IPS-18a (cell line): ENCODE data around the gene FAM111B.
"Not testable (repeated sequence)": the region's sequence is repeated elsewhere in the genome, so short reads cannot be mapped to it uniquely, and the experiment has no call there.

Experiments used
- H3K27ac ChIP-seq: one replicate; pipeline ENCODE4 v1.5.1; 2013; ENCODE audit warnings: low read length
- H3K27me3 ChIP-seq: one replicate; pipeline ENCODE4 v1.6.1; 2013; ENCODE audit warnings: mild to moderate bottlenecking, low read length; ENCODE audit not compliant: control insufficient read depth, insufficient read depth
- H3K36me3 ChIP-seq: one replicate; pipeline ENCODE4 v1.6.1; 2013; ENCODE audit warnings: low read depth, low read length; ENCODE audit not compliant: control insufficient read depth
- H3K4me1 ChIP-seq: one replicate; pipeline ENCODE4 v1.6.1; 2013; ENCODE audit warnings: low read depth, low read length; ENCODE audit not compliant: control insufficient read depth
- H3K4me3 ChIP-seq: one replicate; pipeline ENCODE4 v1.5.1; 2013; ENCODE audit warnings: low read length
- H3K9ac ChIP-seq: one replicate; pipeline ENCODE4 v1.6.1; 2013; ENCODE audit warnings: mild to moderate bottlenecking, low read length, moderate library complexity
- H3K9me3 ChIP-seq: one replicate; pipeline ENCODE4 v1.6.1; 2013; ENCODE audit warnings: low read depth, low read length; ENCODE audit not compliant: control insufficient read depth

Gene FAM111B

GRCh38 chr11:59114344-59114743, 7.3 kb downstream of the FAM111B start:
- Histone ChIP-seq H3K4me3 (no peak overlapping the region), H3K9ac (no peak overlapping the region), H3K27me3 (no peaks in the 10 kb centered on the region), H3K9me3 (peaks cover 7% of the 10 kb centered on the region), H3K36me3 (peaks cover 38% of the 10 kb centered on the region), H3K4me1 (no peaks in the 10 kb centered on the region), H3K27ac (no peak overlapping the region)

- Histone ChIP-seq H3K9ac (no peak overlapping the region), H3K4me3 (no peak overlapping the region), H3K4me1 (no peaks in the 10 kb centered on the region), H3K27ac (no peak overlapping the region), H3K27me3 (no peaks in the 10 kb centered on the region), H3K36me3 (peaks cover 34% of the 10 kb centered on the region), H3K9me3 (peaks cover 11% of the 10 kb centered on the region)
These were observed 8.5 kb downstream of the FAM111B start for GRCh38 chr11:59115553-59115952.

GRCh38 chr11:59117774-59118173, 10.7 kb downstream of the FAM111B start:
- H3K9ac ChIP-seq, result no peak overlapping the region
- no peaks in the 10 kb centered on the region for H3K4me1 ChIP-seq
- peaks cover 14% of the 10 kb centered on the region for H3K9me3 ChIP-seq
- H3K27me3 ChIP-seq, result no peaks in the 10 kb centered on the region
- H3K36me3 ChIP-seq, result peaks cover 17% of the 10 kb centered on the region
- no peak overlapping the region for H3K4me3 ChIP-seq
- H3K27ac ChIP-seq, result no peak overlapping the region

- H3K4me1 ChIP-seq, result no peaks in the 10 kb centered on the region
- no peaks in the 10 kb centered on the region for H3K27me3 ChIP-seq
- H3K4me3 ChIP-seq, result no peak overlapping the region
- H3K9me3 ChIP-seq, result peaks cover 29% of the 10 kb centered on the region
- H3K36me3 ChIP-seq, result peaks cover 24% of the 10 kb centered on the region
- H3K9ac ChIP-seq, result no peak overlapping the region
- H3K27ac ChIP-seq, result no peak overlapping the region
These were observed 12.8 kb downstream of the FAM111B start for GRCh38 chr11:59119826-59120225.

GRCh38 chr11:59135648-59136461, 28.8 kb downstream of the FAM111B start:
- Histone ChIP-seq H3K9me3 (peaks cover 26% of the 10 kb centered on the region), H3K36me3 (peaks cover 7% of the 10 kb centered on the region), H3K4me3 (no peak overlapping the region), H3K27ac (no peak overlapping the region), H3K4me1 (no peaks in the 10 kb centered on the region), H3K9ac (no peak overlapping the region), H3K27me3 (no peaks in the 10 kb centered on the region)

- not testable (repeated sequence) for H3K27me3 ChIP-seq, H3K4me3 ChIP-seq, H3K27ac ChIP-seq, H3K9ac ChIP-seq, H3K4me1 ChIP-seq, H3K36me3 ChIP-seq
- peaks cover 20% of the 10 kb centered on the region for H3K9me3 ChIP-seq
These were observed 29.5 kb downstream of the FAM111B start for GRCh38 chr11:59136551-59136950.

GRCh38 chr11:59137190-59137589, 30.2 kb downstream of the FAM111B start:
- H3K4me3 ChIP-seq, result no peak overlapping the region
- H3K27ac ChIP-seq, result no peak overlapping the region
- H3K36me3 ChIP-seq, result peaks cover 4% of the 10 kb centered on the region
- H3K27me3 ChIP-seq, result no peaks in the 10 kb centered on the region
- no peak overlapping the region for H3K9ac ChIP-seq
- H3K9me3 ChIP-seq, result peaks cover 13% of the 10 kb centered on the region
- peaks cover 3% of the 10 kb centered on the region for H3K4me1 ChIP-seq

GRCh38 chr11:59138643-59139042, 31.6 kb downstream of the FAM111B start:
- peaks cover 1% of the 10 kb centered on the region for H3K27me3 ChIP-seq
- H3K4me3 ChIP-seq, result no peak overlapping the region
- H3K36me3 ChIP-seq, result no peaks in the 10 kb centered on the region
- H3K9ac ChIP-seq, result no peak overlapping the region
- H3K27ac ChIP-seq, result no peak overlapping the region
- peaks cover 8% of the 10 kb centered on the region for H3K4me1 ChIP-seq
- peaks cover under 1% of the 10 kb centered on the region for H3K9me3 ChIP-seq

- Histone ChIP-seq H3K27me3 (peaks cover 9% of the 10 kb centered on the region), H3K4me3 (no peak overlapping the region), H3K9ac (no peak overlapping the region), H3K9me3 (no peaks in the 10 kb centered on the region), H3K27ac (no peak overlapping the region), H3K4me1 (peaks cover 19% of the 10 kb centered on the region), H3K36me3 (no peaks in the 10 kb centered on the region)
These were observed 34.2 kb downstream of the FAM111B start for GRCh38 chr11:59141191-59141590.

GRCh38 chr11:59141673-59142460, 34.8 kb downstream of the FAM111B start:
- Histone ChIP-seq H3K27ac (no peak overlapping the region), H3K36me3 (no peaks in the 10 kb centered on the region), H3K9ac (peak overlapping the region; percentile 59), H3K9me3 (no peaks in the 10 kb centered on the region), H3K27me3 (peaks cover 9% of the 10 kb centered on the region), H3K4me3 (peak overlapping the region; percentile 83), H3K4me1 (peaks cover 19% of the 10 kb centered on the region)

GRCh38 chr11:59142530-59143507, 35.8 kb downstream of the FAM111B start, which contains the start of gene FAM111A:
TSS of gene FAM111A (plus strand) at chr11:59142856. CDS start at chr11:59148873, 6,017 bp downstream.
- Histone ChIP-seq H3K4me1 (peaks cover 19% of the 10 kb centered on the region), H3K4me3 (peak within 1 kb of the TSS; percentile 83), H3K36me3 (no peaks in the 10 kb centered on the region), H3K9me3 (no peaks in the 10 kb centered on the region), H3K27ac (peak within 1 kb of the TSS; percentile 41), H3K9ac (peak within 1 kb of the TSS; percentile 59), H3K27me3 (peaks cover 9% of the 10 kb centered on the region)
